ENCODE data around the gene MID1. TPM values are rescaled to one million over a fixed set of nuclear protein-coding genes. Genes with fewer than 3 reads are reported as not detected.

Gene MID1
- total RNA-seq, 2 experiments from 2014 or later: 0.61 to 1.1 TPM

- ATAC-seq (no peak), DNase-seq (no peak)
- Mint-ChIP-seq H3K27ac (no peak overlapping the region), H3K9me3 (no peaks in the 10 kb centered on the region), H3K4me3 (no peak overlapping the region), H3K27me3 (no peaks in the 10 kb centered on the region), H3K36me3 (ENCODE audit: low read depth) (no peaks in the 10 kb centered on the region), H3K4me1 (ENCODE audit: low read depth) (no peaks in the 10 kb centered on the region)
- CTCF ChIA-PET: no interaction called here
- no peak for TF ChIP-seq CTCF (IDR thresholded peaks at IDR 0.05)
- POLR2A ChIA-PET: no interaction called here
- intact Hi-C loops (cut with micrococcal nuclease): no loop called here
These were observed 49.1 kb downstream of the MID1 start for GRCh38 chrX:10571260-10571659.

- no peak for TF ChIP-seq CTCF (IDR thresholded peaks at IDR 0.05)
- no peaks in the 10 kb centered on the region for H3K9me3 Mint-ChIP-seq
- POLR2A ChIA-PET: no interaction called here
- CTCF ChIA-PET: no interaction called here
- intact Hi-C loops (cut with micrococcal nuclease): no loop called here
- H3K36me3 Mint-ChIP-seq (ENCODE audit: low read depth): no peaks in the 10 kb centered on the region
- DNase-seq (no peak), ATAC-seq (no peak)
- H3K4me3 Mint-ChIP-seq: no peak overlapping the region
- H3K4me1 Mint-ChIP-seq (ENCODE audit: low read depth): no peaks in the 10 kb centered on the region
- H3K27me3 Mint-ChIP-seq: no peaks in the 10 kb centered on the region
- no peak overlapping the region for H3K27ac Mint-ChIP-seq
These were observed 49.8 kb downstream of the MID1 start for GRCh38 chrX:10570601-10571000.

- ATAC-seq: no peak
- no peaks in the 10 kb centered on the region for H3K36me3 Mint-ChIP-seq (ENCODE audit: low read depth)
- no peak overlapping the region for H3K4me3 Mint-ChIP-seq
- no peak for TF ChIP-seq CTCF (IDR thresholded peaks at IDR 0.05)
- ChIA-PET CTCF (no interaction called here), POLR2A (no interaction called here)
- H3K27ac Mint-ChIP-seq: no peak overlapping the region
- intact Hi-C loops (cut with micrococcal nuclease): no loop called here
- no peak for DNase-seq
- no peaks in the 10 kb centered on the region for H3K27me3 Mint-ChIP-seq
- no peaks in the 10 kb centered on the region for H3K9me3 Mint-ChIP-seq
- no peaks in the 10 kb centered on the region for H3K4me1 Mint-ChIP-seq (ENCODE audit: low read depth)
These were observed 50.4 kb downstream of the MID1 start for GRCh38 chrX:10569946-10570345.

GRCh38 chrX:10568428-10568827, 52.0 kb downstream of the MID1 start:
- intact Hi-C loops (cut with micrococcal nuclease): no loop called here
- no peak for ATAC-seq
- no peaks in the 10 kb centered on the region for H3K36me3 Mint-ChIP-seq (ENCODE audit: low read depth)
- POLR2A ChIA-PET: no interaction called here
- H3K27ac Mint-ChIP-seq: no peak overlapping the region
- TF ChIP-seq CTCF (IDR thresholded peaks at IDR 0.05): no peak
- CTCF ChIA-PET: no interaction called here
- H3K4me1 Mint-ChIP-seq (ENCODE audit: low read depth): no peaks in the 10 kb centered on the region
- H3K4me3 Mint-ChIP-seq: no peak overlapping the region
- H3K9me3 Mint-ChIP-seq: no peaks in the 10 kb centered on the region
- no peaks in the 10 kb centered on the region for H3K27me3 Mint-ChIP-seq
- DNase-seq: no peak

GRCh38 chrX:10567136-10567535, 53.2 kb downstream of the MID1 start:
- H3K4me1 Mint-ChIP-seq (ENCODE audit: low read depth): no peaks in the 10 kb centered on the region
- ATAC-seq (no peak), DNase-seq (no peak)
- no peak overlapping the region for H3K4me3 Mint-ChIP-seq
- POLR2A ChIA-PET: no interaction called here
- no peak for TF ChIP-seq CTCF (IDR thresholded peaks at IDR 0.05)
- CTCF ChIA-PET: no interaction called here
- intact Hi-C loops (cut with micrococcal nuclease): no loop called here
- H3K27ac Mint-ChIP-seq: no peak overlapping the region
- no peaks in the 10 kb centered on the region for H3K9me3 Mint-ChIP-seq
- no peaks in the 10 kb centered on the region for H3K36me3 Mint-ChIP-seq (ENCODE audit: low read depth)
- no peaks in the 10 kb centered on the region for H3K27me3 Mint-ChIP-seq

Measured in activated CD8-positive, alpha-beta T cell treated with anti-CD3 and anti-CD28 coated beads for 36 hours (primary cell).